Stimulated activated CD8-positive, alpha-beta memory T cell treated with anti-CD3 and anti-CD28 coated beads, Interleukin-12 subunit alpha, Interleukin-12 subunit beta, amount 100 ng/mL, for 24 hours (primary cell): Measurements from ENCODE around the gene LRP11.
"Not testable (repeated sequence)": the region's sequence is repeated elsewhere in the genome, so short reads cannot be mapped to it uniquely, and the experiment has no call there.

Experiments
- DNase-seq: peaks from one replicate; pipeline ENCODE4 v3.0.0-alpha.2; 2020; ENCODE audit errors: extremely low read depth

LRP11 gene

GRCh38 chr6:149871182-149871581 lies 7.0 kb upstream of the LRP11 start:
- no peak for DNase-seq

GRCh38 chr6:149869275-149869892 lies 5.2 kb upstream of the LRP11 start:
- no peak for DNase-seq

GRCh38 chr6:149867876-149868640 lies 3.9 kb upstream of the LRP11 start:
- DNase-seq, result no peak

GRCh38 chr6:149864578-149865535 lies 698 bp upstream of the LRP11 start:
- DNase-seq, result no peak

- no peak for DNase-seq
Observed at GRCh38 chr6:149862922-149863697, 1.0 kb downstream of the LRP11 start.

- DNase-seq, result not testable (repeated sequence)
Observed at GRCh38 chr6:149862424-149862738, 1.8 kb downstream of the LRP11 start.

- no peak for DNase-seq
Observed at GRCh38 chr6:149861603-149862423, 2.3 kb downstream of the LRP11 start.

GRCh38 chr6:149860834-149861602 lies 3.1 kb downstream of the LRP11 start:
- DNase-seq, result no peak

GRCh38 chr6:149860513-149860833 lies 3.7 kb downstream of the LRP11 start:
- DNase-seq, result no peak

- DNase-seq, result no peak
Observed at GRCh38 chr6:149859938-149860337, 4.2 kb downstream of the LRP11 start.

- no peak for DNase-seq
Observed at GRCh38 chr6:149859368-149859767, 4.8 kb downstream of the LRP11 start.

- DNase-seq, result no peak
Observed at GRCh38 chr6:149857541-149857940, 6.6 kb downstream of the LRP11 start.

- DNase-seq, result no peak
Observed at GRCh38 chr6:149856256-149856994, 7.7 kb downstream of the LRP11 start.

GRCh38 chr6:149855741-149856140 lies 8.4 kb downstream of the LRP11 start:
- DNase-seq, result no peak

GRCh38 chr6:149855040-149855654 lies 9.0 kb downstream of the LRP11 start:
- DNase-seq, result no peak

- DNase-seq, result no peak
Observed at GRCh38 chr6:149854532-149854931, 9.6 kb downstream of the LRP11 start.

GRCh38 chr6:149854017-149854416 lies 10.1 kb downstream of the LRP11 start:
- not testable (repeated sequence) for DNase-seq

GRCh38 chr6:149852881-149853280 lies 11.3 kb downstream of the LRP11 start:
- no peak for DNase-seq

GRCh38 chr6:149852180-149852579 lies 12.0 kb downstream of the LRP11 start:
- DNase-seq, result no peak
